Measurements from ENCODE around the gene ELK4.

ELK4 gene

DNA sequence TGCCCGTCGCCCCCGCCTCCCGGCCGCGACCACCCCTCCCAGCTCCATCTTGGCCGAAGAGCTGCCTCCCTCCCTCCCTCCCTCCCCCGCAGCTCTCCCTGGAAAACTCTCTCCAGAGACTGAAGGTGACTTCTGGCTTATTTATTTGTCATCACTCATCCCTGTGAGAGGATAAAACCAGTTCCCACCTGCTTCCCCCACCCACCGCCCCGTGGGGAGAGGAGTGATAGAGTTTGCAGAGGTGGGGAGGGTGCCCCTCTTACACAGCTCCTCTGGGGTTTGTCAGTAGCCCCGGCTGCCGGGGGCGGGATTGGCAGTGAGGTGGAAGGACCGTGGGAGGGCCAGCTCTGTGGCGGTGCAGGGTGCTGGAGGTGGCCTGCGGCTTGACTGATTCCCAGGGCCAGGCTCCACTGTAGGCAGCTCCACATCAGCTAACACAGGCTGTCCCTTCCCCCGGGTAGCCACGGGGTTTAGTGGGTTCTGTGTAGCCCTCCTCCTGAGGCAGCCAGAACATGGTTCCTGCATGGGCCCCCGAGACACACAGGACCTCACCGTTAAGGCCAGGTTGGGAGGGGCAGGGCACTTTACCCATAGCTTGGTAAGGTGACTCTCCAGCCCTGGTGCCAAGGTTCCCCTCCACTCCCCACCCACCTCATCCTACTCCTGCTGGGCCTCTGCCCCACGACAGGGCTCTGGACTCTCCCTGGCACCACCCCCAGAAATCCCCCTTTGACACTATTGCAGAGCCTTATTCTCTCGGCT is 62.2 kb downstream of the ELK4 start:
- no peak for DNase-seq (ENCODE audit: low read depth in 2 of 3, low spot score in 1 of 3)

DNA sequence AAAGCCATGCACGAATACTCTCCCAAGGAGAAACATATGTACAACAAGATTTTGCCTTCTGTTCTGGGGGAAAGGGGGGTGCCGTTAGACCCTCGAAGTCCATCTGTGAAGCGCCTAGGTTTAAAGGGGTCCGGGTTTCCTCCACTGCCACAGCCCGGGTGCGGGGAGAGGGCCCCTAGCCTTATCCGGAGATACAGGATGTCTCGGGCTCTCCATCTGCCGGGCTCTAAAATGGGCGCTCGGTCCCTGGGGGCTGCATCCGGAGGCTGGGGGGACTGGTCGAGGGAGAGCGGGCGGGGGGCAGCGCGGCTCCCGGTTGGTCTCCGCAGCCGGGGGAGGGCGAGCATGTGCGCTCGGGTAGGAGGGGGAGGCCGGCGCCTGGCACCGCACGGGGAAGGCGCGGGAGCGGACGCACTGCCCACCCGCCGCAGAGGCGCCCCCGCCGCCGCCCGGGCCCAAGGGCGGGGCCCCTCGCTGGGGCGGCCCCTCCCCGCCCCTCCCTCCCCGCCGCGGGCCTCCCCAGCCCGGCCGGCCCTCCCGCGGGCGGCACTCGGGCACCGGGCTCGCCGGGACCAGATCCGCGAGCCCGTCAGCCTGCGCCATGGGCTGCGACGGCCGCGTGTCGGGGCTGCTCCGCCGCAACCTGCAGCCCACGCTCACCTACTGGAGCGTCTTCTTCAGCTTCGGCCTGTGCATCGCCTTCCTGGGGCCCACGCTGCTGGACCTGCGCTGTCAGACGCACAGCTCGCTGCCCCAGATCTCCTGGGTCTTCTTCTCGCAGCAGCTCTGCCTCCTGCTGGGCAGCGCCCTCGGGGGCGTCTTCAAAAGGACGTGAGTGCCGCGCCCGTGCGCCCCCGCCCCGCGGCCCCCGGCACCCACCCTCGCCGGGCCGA is 63.1 kb downstream of the ELK4 start:
- no peak for DNase-seq (ENCODE audit: low read depth in 2 of 3, low spot score in 1 of 3)

DNA sequence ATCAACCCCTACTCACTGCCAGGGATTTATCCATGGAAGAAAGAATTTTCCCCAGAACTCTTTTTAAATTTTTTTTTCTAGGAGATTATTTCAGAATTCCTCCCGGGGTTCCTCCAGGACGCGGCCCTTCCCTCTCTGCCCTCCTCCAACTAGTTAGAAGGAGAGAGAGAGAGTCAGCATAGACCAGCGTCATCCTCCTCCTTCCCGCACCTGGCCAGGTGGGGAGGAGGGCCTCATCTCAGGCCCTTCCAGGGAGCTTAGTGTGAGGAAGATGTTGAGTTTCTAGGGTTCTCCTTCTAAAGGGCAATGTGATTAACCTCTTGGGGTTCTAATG is 63.7 kb downstream of the ELK4 start:
- no peak for DNase-seq (ENCODE audit: low read depth in 2 of 3, low spot score in 1 of 3)

DNA sequence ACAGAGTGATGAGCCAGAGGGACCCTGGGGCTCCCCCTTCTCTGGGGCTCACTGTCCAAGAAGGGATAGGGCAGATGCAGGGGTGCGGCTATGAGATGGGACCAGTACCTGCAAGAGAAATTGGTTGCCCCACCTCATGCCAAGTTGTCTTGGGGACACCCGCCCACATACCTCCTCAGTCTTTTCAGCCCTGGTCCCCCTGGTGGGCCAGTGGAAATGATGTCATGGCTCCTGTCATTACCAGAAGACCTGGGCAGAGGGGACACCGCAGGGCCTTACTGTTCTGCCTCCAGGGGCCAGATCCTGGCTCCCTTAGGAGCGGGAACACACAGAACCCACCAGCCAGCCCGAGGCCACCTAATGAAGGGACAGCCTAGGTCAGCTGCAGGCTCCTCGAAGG is 64.1 kb downstream of the ELK4 start:
- DNase-seq (ENCODE audit: low read depth in 2 of 3, low spot score in 1 of 3), result no peak

DNA sequence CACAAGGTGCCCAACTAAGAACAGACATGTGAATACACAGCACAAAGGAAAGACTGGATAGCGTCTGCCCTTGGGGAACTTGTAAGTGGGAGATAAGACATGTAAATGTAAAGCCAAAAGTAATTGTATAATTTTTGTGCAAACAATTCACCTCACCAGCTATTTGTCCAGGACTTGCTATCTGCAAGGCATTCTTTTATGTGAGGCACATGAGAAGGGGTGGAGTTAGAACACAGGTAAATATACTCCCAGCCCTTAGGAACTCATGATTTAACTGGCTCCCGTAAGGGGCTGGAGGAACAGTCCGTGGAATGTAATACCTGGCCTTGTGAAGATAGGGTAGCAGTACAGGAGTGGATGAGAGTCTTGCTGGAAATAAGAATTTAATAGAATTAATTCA is 66.0 kb downstream of the ELK4 start:
- DNase-seq (ENCODE audit: low read depth in 2 of 3, low spot score in 1 of 3), result no peak

DNA sequence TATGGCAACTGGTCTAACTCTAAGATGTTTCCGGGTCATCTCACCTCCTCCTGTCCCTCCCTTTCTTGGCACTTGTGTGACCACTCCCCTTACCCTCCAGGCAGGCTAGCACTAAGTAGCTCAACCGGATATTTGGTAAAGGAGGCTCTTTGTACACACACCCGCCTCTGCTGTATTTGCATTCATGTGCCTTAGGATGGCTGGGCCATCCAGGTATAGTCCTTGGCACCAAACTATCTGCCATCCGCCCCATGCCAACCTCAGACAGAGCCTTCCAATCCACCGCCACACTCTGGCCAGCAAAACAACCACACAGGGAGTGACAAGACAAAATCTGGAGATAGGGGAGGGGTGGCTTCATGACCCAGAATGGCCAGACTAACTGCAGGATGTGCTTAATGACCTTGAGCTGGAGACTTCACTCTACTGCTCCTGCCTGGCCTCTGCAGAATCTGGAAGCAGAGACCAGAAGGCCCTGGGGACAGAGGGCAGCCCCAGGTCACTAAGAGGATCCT is 67.8 kb downstream of the ELK4 start:
- no peak for DNase-seq (ENCODE audit: low read depth in 2 of 3, low spot score in 1 of 3)

DNA sequence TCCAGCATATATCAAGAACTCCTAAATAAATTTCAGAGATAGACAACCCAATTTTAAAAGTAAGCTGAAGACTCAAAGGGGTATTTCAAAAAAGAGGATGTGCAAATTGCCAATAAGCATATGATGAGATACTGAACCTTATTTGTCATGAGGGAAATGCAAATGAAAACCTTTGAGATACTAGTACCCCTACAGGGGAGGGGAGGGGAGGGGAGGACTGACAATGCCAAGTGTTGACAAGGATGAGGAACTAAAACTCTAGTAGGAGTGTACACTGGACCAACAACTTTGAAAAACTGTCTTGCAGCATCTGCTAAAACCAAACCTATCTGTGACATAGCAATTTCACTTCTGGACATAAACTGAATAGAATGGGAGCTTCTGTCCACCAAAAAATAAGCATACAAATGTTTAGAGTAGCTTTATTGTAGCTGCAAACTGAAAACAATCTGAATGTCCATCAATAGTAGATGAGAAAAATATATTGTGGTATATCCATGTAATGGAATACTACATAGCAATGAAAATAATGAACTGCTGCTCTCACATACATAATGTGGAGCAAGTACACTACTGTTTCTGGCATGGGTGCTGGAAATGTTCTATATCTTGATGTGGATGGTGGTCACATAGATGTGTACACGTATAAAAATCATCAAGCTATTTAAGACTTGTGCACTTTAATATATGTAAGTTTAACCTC is 70.2 kb downstream of the ELK4 start:
- no peak for DNase-seq (ENCODE audit: low read depth in 2 of 3, low spot score in 1 of 3)
